Brain microvascular endothelial cell (primary cell): Measurements from ENCODE around the gene PGM3.

ENCODE experiments used
- DNase-seq: peaks from one replicate; pipeline ENCODE4 v3.0.0-alpha.2; 2020
- H3K27ac ChIP-seq: fragments of 250-450 bp; sonication (Bioruptor Pico); 2 replicates; pipeline ENCODE4 v1.5.1; 2020; ENCODE audit warnings: mild to moderate bottlenecking, moderate library complexity
- H3K27me3 ChIP-seq: fragments of 250-450 bp; sonication (Bioruptor Pico); replicated peaks from 2 replicates; pipeline ENCODE4 v1.5.1; 2020; ENCODE audit warnings: mild to moderate bottlenecking
- H3K36me3 ChIP-seq: fragments of 250-450 bp; sonication (Bioruptor Pico); replicated peaks from 2 replicates; pipeline ENCODE4 v1.5.1; 2020; ENCODE audit warnings: mild to moderate bottlenecking
- H3K4me3 ChIP-seq: 2 replicates; pipeline ENCODE4 v1.5.1; 2011; ENCODE audit warnings: low read depth, mild to moderate bottlenecking, control low read depth, low read length, moderate library complexity
- in situ Hi-C: cut with HindIII; loops from 2 replicates; pipeline ENCODE4 v1.10.0; 2017; ENCODE audit warnings: low sequenced_read_pairs, low pct_ligation_motif_present
- TF ChIP-seq, protein P1 (sequence below): IDR thresholded peaks from 2 replicates; pipeline ENCODE4 v1.5.1; 2011; ENCODE audit warnings: low read depth, mild to moderate bottlenecking, moderate library complexity, low read length, control low read depth, inconsistent platforms; ENCODE audit errors: missing control alignments

The PGM3 gene

DNA sequence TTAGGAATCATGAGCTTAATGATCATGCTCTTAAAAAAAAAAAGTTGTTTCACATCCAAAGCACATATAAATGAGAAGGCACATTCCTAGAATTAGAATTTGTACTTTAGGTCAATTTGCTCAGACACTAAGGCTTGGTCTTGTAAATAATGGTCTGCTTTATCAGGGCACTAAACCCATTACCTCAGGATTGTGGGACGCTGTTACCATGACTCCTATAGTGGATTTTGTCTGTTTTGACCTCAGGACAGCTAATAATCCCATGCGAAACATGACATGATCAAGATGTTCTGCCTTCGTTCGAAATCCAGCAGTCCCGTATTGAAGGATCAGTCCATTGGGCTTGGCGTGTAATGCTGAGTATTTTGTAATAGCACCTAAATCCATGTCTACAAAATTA is 2.4 kb downstream of the PGM3 start:
- H3K4me3 ChIP-seq, result no peak overlapping the region
- in situ Hi-C loops, result no loop called here
- no peak overlapping the region for H3K27ac ChIP-seq
- no peaks in the 10 kb centered on the region for H3K27me3 ChIP-seq
- peaks cover 41% of the 10 kb centered on the region for H3K36me3 ChIP-seq
- no peak for DNase-seq
- TF ChIP-seq, protein P1, sequence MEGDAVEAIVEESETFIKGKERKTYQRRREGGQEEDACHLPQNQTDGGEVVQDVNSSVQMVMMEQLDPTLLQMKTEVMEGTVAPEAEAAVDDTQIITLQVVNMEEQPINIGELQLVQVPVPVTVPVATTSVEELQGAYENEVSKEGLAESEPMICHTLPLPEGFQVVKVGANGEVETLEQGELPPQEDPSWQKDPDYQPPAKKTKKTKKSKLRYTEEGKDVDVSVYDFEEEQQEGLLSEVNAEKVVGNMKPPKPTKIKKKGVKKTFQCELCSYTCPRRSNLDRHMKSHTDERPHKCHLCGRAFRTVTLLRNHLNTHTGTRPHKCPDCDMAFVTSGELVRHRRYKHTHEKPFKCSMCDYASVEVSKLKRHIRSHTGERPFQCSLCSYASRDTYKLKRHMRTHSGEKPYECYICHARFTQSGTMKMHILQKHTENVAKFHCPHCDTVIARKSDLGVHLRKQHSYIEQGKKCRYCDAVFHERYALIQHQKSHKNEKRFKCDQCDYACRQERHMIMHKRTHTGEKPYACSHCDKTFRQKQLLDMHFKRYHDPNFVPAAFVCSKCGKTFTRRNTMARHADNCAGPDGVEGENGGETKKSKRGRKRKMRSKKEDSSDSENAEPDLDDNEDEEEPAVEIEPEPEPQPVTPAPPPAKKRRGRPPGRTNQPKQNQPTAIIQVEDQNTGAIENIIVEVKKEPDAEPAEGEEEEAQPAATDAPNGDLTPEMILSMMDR, result no peak

DNA sequence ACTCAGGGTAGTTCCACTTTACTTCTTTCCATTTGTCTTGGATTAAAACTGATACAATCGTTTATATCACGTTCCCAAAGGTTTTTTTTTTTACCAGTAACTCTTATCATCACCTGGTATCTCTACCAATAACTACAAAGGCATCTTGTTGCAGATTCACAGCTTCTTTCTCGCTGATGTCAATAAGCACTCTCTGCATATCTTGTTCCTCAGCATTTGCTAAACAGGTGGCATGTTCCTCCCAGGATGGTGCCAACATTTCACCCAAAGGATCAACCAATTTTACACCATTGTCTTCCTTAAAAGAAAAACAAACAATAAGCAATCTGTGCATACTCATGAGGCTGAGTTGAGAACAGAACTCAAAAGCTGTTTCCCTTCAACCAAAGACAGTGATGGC is 4.6 kb downstream of the PGM3 start:
- Histone ChIP-seq H3K36me3 (peaks cover 55% of the 10 kb centered on the region), H3K27ac (no peak overlapping the region), H3K4me3 (no peak overlapping the region), H3K27me3 (no peaks in the 10 kb centered on the region)
- in situ Hi-C loops, result no loop called here
- TF ChIP-seq, protein P1, result no peak
- no peak for DNase-seq

DNA sequence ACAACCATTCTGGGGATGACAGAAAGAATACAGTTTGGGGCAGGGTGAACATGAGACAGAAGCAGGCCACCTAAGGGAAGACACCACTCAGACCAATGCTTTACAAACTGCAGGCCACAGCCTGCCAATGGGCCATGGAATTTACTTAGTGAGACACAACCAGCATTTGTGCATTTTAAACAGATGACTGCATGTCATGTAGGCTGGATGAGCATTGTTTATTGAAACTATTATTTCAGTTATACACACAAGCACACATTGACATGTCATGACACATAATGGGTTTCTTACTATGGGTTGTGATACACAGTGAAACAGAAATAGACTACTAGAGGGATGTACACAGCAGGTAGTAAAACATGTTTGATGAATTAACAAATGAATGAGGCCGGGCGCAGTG is 8.0 kb downstream of the PGM3 start:
- Histone ChIP-seq H3K4me3 (no peak overlapping the region), H3K27ac (no peak overlapping the region), H3K27me3 (no peaks in the 10 kb centered on the region), H3K36me3 (peaks cover 75% of the 10 kb centered on the region)
- TF ChIP-seq, protein P1, result no peak
- in situ Hi-C loops, result no loop called here
- no peak for DNase-seq

DNA sequence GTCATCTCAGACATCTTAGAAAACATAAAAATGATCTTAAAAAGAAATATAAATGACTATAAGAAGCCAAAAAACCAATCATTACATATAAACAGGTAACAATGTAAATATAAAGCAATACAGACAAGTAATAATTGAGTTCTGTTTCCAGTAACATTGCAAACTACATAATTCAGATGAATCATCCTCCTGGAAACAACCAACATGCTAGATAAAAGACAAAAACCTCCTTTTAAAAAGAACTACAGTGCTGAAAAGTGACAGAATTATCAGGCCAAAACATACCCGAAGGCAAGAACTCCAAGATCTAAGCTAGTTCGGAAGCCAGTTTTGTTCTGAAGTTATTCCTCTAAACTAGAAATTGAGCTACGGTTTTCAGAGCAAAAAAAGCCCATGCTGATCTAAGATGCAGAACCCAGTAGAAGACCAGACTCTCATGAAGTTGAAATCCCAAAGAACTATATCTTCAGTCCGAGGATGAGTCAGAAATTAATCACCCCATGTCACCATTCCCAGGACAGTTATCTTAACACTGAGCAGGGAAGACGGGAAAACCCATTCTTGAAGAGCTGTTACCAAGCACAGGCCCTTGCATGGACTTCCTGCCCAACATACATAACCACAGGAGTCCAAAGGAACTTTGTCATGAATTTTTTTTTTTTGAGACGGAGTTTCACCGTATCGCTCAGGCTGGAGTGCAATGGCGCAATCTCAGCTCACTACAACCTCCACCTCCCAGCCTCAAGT is 9.8 kb downstream of the PGM3 start:
- H3K4me3 ChIP-seq, result no peak overlapping the region
- TF ChIP-seq, protein P1, result no peak
- in situ Hi-C loops, result no loop called here
- no peaks in the 10 kb centered on the region for H3K27me3 ChIP-seq
- DNase-seq, result peak; percentile 95
- H3K36me3 ChIP-seq, result peaks cover 74% of the 10 kb centered on the region
- H3K27ac ChIP-seq, result peak overlapping the region; percentile 88

DNA sequence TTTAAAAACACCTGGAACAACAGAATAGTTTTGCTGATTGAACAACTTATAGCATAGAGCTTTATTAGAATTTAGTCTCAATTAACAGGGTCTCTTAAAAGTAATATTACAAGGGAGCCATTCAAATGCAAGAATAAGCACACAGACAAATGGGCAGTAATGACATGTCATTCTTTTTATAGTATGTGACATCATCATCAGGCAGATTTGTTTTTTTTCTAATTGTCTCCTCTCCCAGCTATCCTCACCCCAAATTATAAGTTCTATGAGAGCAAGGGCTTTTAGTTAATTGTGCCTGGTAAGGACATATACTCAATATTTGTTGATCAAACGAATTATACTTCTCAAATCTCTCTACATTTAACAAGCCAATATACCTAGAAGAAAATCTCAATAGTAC is 11.0 kb downstream of the PGM3 start:
- Histone ChIP-seq H3K36me3 (peaks cover 74% of the 10 kb centered on the region), H3K4me3 (no peak overlapping the region), H3K27ac (peak overlapping the region; percentile 88), H3K27me3 (no peaks in the 10 kb centered on the region)
- DNase-seq, result no peak
- TF ChIP-seq, protein P1, result no peak
- in situ Hi-C loops, result no loop called here

DNA sequence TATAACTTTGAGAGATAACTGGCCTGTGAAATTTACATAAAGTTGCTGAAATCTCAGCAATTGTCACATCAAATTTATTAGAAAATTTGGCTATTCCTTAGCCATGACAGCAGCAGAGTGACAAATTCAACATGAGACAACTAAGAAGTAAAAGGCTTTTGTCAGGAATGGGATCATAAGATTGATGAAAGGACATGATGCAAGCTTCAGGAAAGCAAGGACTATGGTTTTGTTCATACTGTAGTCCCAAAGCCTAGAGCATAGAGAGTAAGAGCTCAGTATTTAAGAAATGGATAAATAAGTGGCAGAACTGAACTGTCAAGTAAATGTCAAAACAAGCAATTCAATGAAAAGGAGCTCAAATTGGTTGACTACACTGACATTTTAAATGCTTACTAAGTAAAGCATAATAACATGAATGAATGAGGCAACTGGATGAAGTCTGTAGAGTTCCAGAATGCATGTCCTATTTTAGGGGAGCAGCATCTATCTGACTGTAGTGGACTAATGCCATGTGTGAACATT is 12.6 kb downstream of the PGM3 start:
- DNase-seq, result no peak
- TF ChIP-seq, protein P1, result no peak
- in situ Hi-C loops, result no loop called here
- Histone ChIP-seq H3K4me3 (no peak overlapping the region), H3K27ac (no peak overlapping the region), H3K36me3 (peaks cover 75% of the 10 kb centered on the region), H3K27me3 (no peaks in the 10 kb centered on the region)
